ENCODE data around the gene SEMA3G. TPM values are rescaled to one million over a fixed set of nuclear protein-coding genes. Genes with fewer than 3 reads are reported as not detected.

SEMA3G gene
- total RNA-seq, 4 donors from 2014 or later = 0.34 to 9.8 (median 3.4) TPM

- Histone ChIP-seq H3K9me3 (no peaks in the 10 kb centered on the region), H3K36me3 (peaks cover 9 to 27% (median 18%) of the 10 kb centered on the region in 3 donors), H3K4me3 (peak overlapping the region; percentile 89 to 97 (median 94)), H3K27ac (peak overlapping the region; percentile 90 to 95 (median 92)), H3K4me1 (peaks cover 27 to 55% (median 40%) of the 10 kb centered on the region in 3 donors), H3K27me3 (no peaks in the 10 kb centered on the region)
- WGBS, 2 donors = 29 to 35% methylated on average over 11 of the region's 11 CpGs
- no peak for TF ChIP-seq CTCF (IDR thresholded peaks at IDR 0.05)
- no peak for TF ChIP-seq POLR2A (IDR thresholded peaks at IDR 0.05)
- no peak for DNase-seq
- intact Hi-C loops (cut with DNase I) = no loop called here
Measured at GRCh38 chr3:52454938-52455282, 10.0 kb upstream of the SEMA3G start.

GRCh38 chr3:52454250-52454937 is 9.5 kb upstream of the SEMA3G start:
- TF ChIP-seq POLR2A (IDR thresholded peaks at IDR 0.05) (no peak), CTCF (IDR thresholded peaks at IDR 0.05) (no peak)
- no peaks in the 10 kb centered on the region for H3K27me3 ChIP-seq
- H3K4me3 ChIP-seq = peak overlapping the region in 3 of 4 donors; percentile 89 to 97 (median 92)
- 43 to 51% methylated on average over 6 to 7 of the region's 8 CpGs for WGBS, 2 donors
- H3K27ac ChIP-seq = peak overlapping the region; percentile 90 to 95 (median 92)
- H3K4me1 ChIP-seq = peaks cover 27 to 55% (median 40%) of the 10 kb centered on the region in 3 donors
- H3K9me3 ChIP-seq = no peaks in the 10 kb centered on the region
- peaks cover 9 to 22% (median 17%) of the 10 kb centered on the region in 3 donors for H3K36me3 ChIP-seq
- no peak for DNase-seq
- intact Hi-C loops (cut with DNase I) = no loop called here

- TF ChIP-seq POLR2A (IDR thresholded peaks at IDR 0.05) = no peak
Measured at GRCh38 chr3:52453496-52454249, 8.8 kb upstream of the SEMA3G start, which contains the start of gene TNNC1. TSS of gene TNNC1 (minus strand) at chr3:52454041. CDS start at chr3:52454015, 26 bp downstream.

GRCh38 chr3:52452570-52453221 is 7.8 kb upstream of the SEMA3G start:
- H3K27ac ChIP-seq = no peak overlapping the region
- no peaks in the 10 kb centered on the region for H3K27me3 ChIP-seq
- WGBS, 2 donors = 87% methylated on average over 6 of the region's 11 CpGs; no CpG with 5 or more reads in 1 of the 2 donors
- no peak for DNase-seq
- no peaks in the 10 kb centered on the region for H3K9me3 ChIP-seq
- H3K4me1 ChIP-seq = peaks cover 24 to 40% (median 28%) of the 10 kb centered on the region in 3 donors
- no peak overlapping the region for H3K4me3 ChIP-seq
- intact Hi-C loops (cut with DNase I) = no loop called here
- peaks cover 0 to 6% (median 5%) of the 10 kb centered on the region in 3 donors for H3K36me3 ChIP-seq
- TF ChIP-seq CTCF (IDR thresholded peaks at IDR 0.05) (no peak), POLR2A (IDR thresholded peaks at IDR 0.05) (no peak)

More at GRCh38 chr3:52453496-52454249, 8.8 kb upstream of the SEMA3G start, which contains the start of gene TNNC1:
- peaks cover 27 to 49% (median 36%) of the 10 kb centered on the region in 3 donors for H3K4me1 ChIP-seq
- no peak for DNase-seq
- peaks cover 3 to 14% (median 10%) of the 10 kb centered on the region in 3 donors for H3K36me3 ChIP-seq
- H3K27ac ChIP-seq = peak within 1 kb of the TSS; percentile 90 to 95 (median 92)
- H3K4me3 ChIP-seq = peak within 1 kb of the TSS; percentile 89 to 97 (median 94)
- no peaks in the 10 kb centered on the region for H3K9me3 ChIP-seq
- no peaks in the 10 kb centered on the region for H3K27me3 ChIP-seq
- 73 to 83% methylated on average over 5 to 8 of the region's 16 CpGs for WGBS, 2 donors
- intact Hi-C loops (cut with DNase I) = no loop called here

GRCh38 chr3:52452126-52452525 is 7.2 kb upstream of the SEMA3G start:
- intact Hi-C loops (cut with DNase I) = no loop called here
- H3K9me3 ChIP-seq = no peaks in the 10 kb centered on the region
- TF ChIP-seq CTCF (IDR thresholded peaks at IDR 0.05) = no peak
- no peak for TF ChIP-seq POLR2A (IDR thresholded peaks at IDR 0.05)
- DNase-seq = no peak
- H3K4me3 ChIP-seq = no peak overlapping the region
- H3K4me1 ChIP-seq = peaks cover 18 to 34% (median 22%) of the 10 kb centered on the region in 3 donors
- H3K27me3 ChIP-seq = no peaks in the 10 kb centered on the region
- H3K27ac ChIP-seq = no peak overlapping the region
- H3K36me3 ChIP-seq = no peaks in the 10 kb centered on the region
- 100% methylated on average over 1 of the region's 6 CpGs; no CpG with 5 or more reads in 1 of the 2 donors for WGBS, 2 donors
